Adrenal gland (tissue), 5 donors: ENCODE results near the gene IMMP2L.

Experiments
- CTCF ChIP-seq, 6 experiments: fragments of 450-650 bp in 4 of 6; fragments of 200-600 bp in 2 of 6; sonication (generic) in 1 of 6; IDR thresholded peaks; 1 replicate in 5 of 6; 2 replicates in 1 of 6; pipeline versions ENCODE4 v1.5.1 to v1.8.0; 2016 to 2021; ENCODE audit warnings: antibody characterized with exemption in 6 of 6, mild to moderate bottlenecking in 2 of 6, moderate library complexity in 1 of 6
- POLR2A ChIP-seq, 2 donors: fragments of 450-650 bp; IDR thresholded peaks; one replicate each; pipeline ENCODE4 v1.6.1; 2017; ENCODE audit warnings: antibody characterized with exemption in 2 of 2, mild to moderate bottlenecking in 2 of 2, moderate library complexity in 1 of 2
- donor health status: DM: no; HTN: no; CAD: no.

GRCh38 chr7:111239437-111239836, 322.9 kb downstream of the IMMP2L start:
- TF ChIP-seq POLR2A (IDR thresholded peaks at IDR 0.05) (no peak), CTCF (IDR thresholded peaks at IDR 0.05) (no peak)
